Amniotic epithelial cell (primary cell): Measurements from ENCODE around the gene C19orf67.

Experiments used
- DNase-seq: peaks from one replicate; pipeline ENCODE4 v3.0.0-alpha.2; 2010; ENCODE audit warnings: low read depth

Gene C19orf67

DNA sequence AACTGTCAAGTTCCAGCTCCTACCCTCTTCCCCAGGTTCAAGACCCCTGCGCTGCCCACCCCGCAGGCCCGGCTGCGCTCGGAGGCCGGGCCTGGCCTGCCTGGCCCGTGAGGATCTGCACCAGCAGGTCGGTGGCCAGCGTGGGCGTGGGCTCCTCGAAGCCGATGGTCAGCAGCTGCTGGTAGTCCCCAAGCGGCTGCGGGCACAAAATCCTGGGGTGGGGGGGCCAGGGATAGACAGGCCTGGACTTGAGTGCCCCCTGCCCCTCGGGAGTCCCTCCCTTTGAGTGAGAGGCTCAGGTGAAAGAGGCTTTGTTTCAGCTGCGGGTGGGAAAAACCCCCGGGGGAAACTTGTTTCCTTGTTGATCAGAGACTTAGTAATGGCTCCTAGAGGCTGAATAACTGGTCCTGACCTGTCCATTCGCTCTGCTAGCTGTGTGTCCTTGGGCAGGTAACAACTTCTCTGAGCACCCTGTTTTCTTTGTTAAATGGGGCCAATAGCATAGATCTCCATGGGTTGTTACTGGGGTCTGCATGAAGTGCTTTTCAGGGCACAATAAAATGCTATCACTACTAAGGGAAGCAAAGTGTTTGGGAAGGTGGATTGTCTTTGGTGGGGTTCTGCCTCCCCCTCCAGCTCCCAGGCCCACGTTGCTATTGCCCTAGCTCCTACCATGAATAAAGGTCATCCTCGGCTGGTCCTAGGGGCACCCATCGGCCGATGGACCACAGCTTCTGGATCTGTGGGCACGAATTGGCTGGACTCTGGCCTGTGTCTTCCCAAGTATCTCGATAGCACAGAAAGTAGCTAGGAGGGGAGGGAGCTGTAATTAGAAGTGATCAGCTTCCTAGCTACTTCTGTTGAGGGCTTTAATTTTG, 3.5 kb downstream of the C19orf67 start:
- DNase-seq: no peak

DNA sequence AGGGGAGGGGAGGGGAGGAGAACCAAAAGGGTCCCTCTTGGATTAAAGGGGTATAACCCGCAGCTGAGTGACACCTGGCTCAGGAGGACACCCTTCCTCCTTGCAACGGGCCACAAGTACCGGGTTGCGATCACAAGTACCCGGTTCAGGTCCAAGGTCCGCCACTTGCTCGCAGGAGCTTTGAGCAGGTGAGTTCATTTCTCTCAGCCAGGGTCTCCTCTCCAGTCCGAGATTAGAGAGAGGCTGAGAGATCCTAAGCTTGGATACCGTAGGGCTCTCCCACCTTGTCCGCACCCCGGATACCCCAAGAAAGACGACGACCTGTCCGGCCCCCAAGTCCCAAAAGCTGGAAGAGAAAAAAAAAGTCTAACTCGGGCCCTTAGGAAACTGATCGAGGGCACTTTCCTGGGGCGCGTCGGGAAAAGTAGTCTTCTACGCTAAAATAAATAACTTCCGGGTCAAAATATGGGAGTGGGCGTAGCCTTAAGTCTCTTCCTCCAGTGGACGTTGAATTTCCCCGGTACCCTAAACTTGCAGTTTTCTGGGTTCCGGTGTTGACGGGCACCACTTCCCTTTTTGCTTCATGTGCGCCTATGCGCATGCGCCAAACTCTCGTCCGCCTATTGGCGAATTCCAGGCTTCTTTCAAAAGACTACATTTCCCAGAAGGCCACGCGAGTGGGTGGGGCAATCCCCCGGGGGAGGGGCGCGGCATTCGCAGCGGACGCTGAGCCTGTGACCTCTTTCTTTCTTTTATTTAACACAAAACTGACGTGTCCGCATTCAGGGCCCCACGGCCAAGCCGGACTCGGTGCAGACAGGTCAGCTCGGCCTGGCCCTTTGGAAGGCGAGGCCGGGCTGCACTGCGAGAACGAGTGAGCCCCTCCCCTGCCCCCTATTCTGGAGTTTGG, 4.4 kb downstream of the C19orf67 start:
- DNase-seq: peak; percentile 99

DNA sequence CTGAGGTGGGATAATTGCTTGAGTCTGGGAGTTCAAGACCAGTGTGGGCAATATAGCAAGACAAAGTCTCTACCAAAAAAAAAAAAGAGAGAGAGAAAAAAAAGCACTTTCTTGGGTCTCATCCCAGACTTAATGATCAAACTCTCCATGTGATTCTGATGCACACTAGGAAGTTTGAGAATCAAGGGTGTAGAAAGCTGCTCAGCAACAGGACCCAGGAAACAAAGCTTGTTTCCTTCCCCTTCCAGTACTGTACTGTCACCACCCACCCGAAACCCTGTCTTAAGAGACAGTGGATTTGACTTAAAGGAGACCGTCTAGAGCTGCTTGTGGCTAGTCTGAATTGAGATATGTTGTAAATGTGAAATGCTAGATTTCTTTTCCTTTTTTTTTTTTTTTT, 7.2 kb downstream of the C19orf67 start:
- DNase-seq: no peak

DNA sequence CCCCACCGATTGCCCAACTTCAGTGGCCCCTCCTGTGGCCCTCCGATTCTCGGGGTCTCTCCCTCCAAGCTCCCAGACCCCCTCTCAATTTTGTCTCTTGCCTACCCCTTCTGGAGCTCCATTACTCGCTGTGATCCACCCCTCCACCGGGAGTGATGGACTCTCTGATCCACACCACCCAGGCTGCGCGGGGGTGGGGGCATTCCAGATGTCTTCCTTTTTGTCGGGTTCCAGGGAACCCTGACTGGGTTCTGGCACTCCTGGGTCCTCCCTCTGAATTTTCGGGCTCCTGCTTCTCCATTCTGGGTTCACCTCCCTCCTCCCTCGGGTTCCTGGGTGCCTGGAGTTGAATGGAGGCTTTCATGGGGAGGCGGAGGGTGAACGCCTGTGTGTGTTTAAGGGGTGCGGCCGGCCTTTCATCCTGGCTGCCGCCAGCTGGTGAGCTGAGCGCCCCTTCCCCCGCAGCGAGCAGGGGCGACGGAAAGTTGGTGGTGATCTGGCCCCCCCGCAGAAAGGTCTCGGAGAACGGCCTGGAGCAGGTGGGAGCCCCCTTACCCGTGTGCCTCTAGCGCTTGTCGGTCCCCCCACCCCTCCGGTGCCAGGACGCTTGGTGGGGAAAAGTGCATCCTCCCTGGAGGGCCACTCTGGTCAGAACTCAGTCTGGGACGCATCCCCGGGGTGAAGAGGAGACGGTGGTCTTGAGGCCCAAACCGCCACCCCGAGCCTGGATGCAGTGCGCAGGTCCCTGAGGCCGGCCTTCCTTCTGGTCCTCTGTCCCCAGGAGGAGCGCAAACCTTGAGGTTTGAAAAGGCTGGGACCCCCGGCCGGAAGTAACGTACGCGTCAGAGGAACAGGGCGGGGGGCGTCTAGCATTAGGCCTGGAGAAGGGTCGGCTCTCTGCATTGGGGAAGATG, 11.4 kb downstream of the C19orf67 start:
- DNase-seq: no peak

DNA sequence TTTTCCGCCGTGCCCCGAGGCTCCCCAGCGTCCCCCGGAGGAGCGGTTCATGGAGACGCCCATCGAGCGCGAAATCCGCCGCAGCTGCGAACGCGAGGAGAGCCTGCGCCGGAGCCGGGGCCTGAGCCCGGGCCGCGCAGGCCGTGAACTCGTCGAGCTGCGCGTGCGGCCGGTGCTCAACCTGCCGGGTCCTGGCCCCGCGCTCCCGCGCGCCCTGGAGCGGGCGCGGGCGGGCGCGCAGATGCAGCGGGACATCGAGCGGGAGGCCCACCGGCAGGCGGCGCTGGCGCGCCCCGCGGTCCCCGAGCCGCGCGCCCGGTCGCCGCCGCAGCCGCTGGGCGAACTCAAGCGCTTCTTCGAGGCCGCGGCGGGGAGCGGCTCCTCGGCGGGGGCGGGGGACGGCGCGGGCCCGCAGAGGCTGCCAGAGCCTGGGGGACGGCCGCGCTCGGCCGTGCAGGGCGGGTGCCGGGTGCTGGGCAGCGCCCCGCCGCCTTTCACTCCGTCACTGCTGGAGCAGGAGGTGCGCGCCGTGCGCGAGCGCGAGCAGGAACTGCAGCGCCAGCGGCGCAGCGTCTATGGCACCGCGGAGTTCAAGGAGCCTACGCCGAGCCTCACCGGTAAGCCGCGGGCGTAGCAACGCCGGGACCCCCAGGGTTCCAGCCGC, 12.2 kb downstream of the C19orf67 start:
- DNase-seq: peak; percentile 76

DNA sequence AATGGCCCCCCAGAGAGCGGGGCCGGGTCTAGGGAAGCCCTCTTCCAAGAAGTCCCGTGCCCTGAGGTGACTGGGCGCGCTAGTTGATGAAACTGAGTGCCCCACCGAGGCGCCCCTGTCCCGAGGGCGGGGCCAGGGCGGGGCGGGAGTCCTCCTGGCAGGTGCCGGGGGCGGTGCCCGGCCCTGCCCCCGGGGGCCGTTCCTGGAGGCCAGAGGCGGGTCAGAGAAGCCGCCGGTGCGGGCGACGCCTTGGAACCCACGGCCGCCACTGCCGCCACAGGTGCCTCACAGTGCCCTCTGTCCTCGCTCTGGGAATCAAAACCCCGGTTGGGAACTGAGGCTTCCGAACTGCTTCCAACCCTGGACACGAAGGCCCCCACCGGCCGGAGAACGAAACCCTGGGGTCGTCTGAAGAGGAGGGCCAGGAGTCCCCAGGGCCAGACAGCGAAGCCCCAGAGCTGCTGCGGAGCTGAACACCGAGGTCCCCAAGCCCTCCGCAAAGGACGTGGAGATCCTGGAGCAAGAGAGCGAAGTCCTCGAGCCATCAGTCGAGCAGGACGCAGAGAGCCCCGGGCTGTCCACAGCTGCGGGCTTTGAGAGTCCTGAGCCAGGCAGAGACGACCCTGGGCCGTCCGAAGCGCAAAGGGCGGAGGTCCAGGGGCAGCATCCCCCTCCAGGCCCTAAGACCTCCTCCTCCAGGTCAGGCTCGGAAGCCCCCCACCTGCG, 12.9 kb downstream of the C19orf67 start, which contains the start of gene MISP3:
Gene MISP3 (plus strand): TSS at position 252 of the 726 bp plus-strand sequence. CDS start 524 bp downstream, outside the sequence.
- DNase-seq: no peak

DNA sequence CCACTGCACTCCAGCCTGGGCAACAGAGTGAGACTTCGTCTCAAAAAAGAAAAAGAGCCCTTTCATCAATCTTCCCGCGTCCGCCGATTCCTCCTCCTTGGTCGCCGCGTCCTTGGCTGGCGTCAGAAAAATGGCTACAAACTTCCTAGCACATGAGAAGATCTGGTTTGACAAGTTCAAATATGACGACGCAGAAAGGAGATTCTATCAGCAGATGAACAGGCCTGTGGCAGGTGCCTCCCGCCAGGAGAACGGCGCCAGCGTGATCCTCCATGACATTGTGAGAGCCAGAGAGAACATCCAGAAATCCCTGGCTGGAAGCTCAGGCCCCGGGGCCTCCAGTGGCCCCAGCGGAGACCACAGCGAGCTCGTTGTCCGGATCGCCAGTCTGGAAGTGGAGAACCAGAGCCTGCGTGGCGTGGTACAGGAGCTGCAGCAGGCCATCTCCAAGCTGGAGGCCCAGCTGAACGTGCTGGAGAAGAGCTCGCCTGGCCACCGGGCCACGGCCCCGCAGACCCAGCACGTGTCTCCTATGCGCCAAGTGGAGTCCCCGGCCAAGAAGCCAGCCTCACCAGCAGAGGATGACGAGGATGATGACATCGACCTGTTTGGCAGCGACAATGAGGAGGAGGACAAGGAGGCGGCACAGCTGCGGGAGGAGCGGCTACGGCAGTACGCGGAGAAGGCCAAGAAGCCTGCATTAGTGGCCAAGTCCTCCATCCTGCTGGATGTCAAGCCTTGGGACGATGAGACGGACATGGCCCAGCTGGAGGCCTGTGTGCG, 15.1 kb downstream of the C19orf67 start:
- DNase-seq: no peak

DNA sequence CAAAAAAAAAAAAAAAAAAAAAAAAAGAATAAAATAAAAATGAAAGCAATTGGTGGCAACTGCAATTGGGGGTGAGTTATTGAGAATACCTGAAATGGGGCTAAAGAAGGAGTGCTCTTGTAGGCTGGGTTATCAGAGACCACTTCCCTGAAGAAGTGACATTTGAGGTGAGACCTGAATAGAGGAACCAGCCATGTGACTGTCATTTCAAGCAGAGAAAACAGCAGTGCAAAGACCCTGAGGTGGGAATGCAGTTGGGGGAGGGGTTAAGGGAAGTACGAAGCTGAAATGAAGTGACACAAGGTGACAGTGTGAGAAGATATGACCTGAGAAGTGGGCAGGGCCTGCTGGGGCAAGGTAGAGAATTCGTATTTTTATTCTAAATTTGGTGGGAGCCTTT, 19.4 kb downstream of the C19orf67 start:
- DNase-seq: no peak

DNA sequence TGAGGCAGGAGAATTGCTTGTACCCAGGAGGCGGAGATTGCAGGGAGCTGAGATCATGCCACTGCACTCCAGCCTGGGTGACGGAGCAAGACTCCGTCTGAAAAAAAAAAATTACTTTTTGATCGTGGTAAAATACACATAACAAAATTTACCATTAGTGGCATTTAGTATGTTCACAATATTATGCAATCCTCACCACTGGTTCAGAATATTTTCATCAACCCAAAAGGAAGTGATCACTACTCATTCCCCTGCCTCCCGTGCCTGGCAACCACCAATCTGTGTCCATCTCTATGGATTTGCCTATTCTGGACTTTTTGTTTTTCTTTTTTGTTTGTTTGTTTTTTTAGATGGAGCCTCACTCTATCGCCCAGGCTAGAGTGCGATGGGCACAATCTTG, 22.5 kb downstream of the C19orf67 start:
- DNase-seq: no peak

DNA sequence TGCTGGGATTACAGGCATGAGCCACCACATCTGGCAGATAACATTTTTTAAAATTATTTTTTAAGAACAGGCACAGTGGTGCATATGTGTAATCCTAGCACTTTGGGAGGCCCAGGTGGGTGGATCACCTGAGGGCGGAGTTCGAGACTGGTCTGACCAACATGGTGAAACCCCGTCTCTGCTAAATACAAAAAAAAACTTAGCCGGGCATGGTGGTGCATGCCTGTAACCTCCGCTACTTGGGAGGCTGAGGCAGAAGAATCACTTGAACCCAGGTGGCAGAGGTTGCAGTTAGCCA, 23.1 kb downstream of the C19orf67 start:
- no peak for DNase-seq

DNA sequence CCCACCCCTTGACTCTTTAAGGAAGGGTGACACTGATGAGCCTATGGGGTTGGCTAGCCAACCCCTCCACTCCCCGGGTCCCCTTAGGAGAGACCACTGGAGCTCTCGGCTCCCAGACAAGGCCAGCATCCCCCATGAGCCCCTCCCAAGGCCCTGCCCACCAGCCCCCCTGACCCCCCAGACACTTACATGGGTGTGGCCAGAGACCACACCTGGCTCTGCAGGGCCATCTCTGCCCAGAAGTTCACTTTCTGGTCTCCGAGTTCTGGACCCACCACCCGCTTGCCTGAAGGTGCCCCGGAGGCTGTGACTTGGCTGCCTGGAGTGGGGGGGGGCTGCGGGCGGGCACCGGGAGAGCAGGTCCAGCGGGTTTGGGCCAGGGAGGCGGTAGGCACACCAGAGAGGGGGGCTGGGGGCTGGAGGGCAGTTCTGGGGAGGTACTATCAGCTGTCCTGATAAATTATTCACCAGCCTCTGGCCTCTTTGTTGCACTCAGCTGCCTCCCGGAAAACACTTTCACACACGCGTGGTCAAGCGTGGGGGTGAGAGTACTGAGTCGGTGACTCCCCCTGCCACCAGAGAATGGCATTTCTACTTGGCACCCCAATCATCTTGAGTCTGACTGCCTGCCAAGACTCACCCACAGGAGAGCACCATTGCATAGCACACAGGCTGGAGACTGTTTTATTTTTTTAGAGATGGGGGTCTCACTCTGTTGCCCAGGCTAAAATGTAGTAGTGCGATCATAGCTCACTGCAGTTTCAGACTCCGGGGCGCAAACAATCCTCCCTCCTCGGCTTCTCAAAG, 23.6 kb downstream of the C19orf67 start, which contains the start of gene PALM3:
Gene PALM3 (minus strand): TSS at position 326 of the 807 bp plus-strand sequence. CDS start 96 bp downstream, at position 230.
- no peak for DNase-seq

DNA sequence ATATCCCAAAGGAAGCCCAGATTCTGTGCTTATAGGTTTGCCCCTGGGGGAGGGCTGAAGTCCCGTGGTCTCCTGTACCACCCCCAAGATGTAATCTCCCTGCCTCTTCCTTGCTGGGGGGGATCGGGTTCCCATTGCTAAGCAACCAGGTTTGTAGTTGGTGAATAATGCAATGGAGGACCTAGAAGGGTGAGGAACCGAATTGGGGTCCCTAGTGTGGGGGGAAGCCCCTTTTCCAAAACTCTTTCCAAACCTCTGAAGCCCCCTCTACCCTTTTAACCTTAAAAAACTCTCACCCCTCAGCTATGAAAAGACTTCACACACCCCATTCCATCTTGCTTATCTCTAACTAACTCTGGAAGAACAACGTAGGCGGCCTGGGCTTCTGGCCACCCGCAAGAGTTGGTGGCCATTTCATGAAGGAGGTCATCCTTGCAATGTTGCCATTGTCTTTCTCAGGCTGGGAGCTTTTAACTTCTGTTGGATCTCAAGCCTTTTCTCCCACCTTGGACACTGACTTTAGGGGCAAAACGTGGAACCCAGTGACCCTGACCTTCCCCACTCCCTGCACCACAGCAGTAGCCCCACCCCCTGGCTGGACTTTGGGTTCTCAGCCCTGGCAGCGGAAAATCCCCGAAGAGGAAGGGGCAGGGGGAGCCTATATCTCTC, 24.4 kb downstream of the C19orf67 start:
- no peak for DNase-seq

DNA sequence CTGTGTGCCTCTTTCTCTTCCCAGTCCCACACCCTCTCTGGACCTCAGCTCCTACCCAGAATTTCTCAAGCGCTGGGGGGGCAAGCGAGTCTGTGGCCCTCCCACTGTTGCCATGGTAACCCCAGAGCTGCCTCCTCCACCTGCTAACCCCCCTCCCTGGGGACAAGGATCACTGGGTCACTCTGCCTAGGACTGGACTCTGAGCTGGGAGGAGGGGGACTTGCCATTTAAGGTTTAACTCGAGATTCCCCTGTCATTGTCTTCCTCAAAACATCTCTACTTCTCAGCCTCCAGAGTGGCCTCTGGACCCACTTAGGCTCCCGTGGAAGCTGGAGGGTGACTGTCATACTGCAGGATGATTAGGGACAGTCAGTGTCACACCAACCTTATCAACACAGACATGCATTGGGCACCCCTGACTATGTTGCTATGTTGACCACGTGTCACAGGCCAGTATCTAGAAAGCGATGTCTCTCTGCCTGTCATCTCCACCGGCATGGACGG, 25.9 kb downstream of the C19orf67 start:
- no peak for DNase-seq

DNA sequence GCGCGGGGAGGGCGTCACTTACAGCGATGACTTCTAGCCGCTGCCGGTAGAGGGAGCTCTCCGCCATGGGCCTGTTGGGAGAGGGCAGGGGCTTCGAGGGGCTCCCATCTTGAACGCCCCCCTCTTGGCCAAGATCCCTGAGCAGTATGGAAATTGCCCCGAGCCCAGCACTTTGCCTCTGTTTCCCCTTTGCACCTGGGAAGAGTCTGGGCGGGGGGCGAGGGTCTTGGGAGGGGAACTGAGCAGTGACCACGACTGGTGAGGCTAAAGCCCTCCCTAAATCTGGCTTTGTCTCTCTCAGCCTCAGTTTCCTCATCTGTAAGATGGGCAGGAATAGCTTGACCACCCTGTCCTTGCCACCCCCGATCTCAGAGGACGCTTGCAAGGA, 26.5 kb downstream of the C19orf67 start:
- DNase-seq: no peak

DNA sequence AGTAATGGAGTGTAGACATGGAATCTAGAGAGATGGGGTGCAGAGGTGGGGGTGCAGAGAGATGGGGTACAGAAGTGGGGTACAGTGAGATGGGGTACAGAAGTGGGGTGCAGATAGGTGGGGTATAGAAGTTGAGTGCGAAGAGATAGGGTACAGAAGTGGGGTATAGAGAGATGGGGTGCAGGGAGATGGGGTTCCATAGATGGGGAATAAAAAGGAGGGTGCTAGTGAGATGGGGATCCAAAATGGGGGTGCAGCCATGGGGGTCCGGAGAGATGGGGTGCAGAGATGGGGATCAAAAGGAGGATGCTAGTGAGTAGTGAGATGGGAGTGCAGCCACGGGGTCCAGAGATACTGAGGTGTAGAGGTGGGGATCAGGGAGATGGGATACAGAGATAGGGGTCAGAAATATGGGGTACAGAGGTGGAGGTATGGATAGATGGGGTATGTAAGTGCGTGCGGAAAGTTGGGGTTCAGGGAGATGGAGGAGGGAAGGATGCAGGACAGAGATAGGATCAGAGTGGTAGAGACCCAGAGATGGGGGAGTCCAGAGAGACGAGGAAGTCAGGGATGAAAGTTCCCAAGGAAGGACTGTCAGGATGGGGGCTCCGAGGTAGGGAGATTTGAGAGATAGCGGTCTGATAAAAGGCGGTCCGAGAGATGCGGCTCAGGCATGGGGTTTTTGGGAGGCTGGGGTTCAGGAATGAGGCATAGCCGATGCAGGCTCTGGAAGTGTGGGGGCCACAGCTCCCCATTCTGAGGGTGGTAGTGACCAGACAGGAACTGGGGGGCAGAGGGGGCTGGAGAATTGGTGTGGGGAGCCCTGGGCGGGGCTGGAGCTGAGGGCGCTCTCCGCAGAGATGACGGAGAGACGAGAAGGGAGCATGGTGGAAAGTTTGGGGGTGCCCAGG, 27.1 kb downstream of the C19orf67 start:
- no peak for DNase-seq

DNA sequence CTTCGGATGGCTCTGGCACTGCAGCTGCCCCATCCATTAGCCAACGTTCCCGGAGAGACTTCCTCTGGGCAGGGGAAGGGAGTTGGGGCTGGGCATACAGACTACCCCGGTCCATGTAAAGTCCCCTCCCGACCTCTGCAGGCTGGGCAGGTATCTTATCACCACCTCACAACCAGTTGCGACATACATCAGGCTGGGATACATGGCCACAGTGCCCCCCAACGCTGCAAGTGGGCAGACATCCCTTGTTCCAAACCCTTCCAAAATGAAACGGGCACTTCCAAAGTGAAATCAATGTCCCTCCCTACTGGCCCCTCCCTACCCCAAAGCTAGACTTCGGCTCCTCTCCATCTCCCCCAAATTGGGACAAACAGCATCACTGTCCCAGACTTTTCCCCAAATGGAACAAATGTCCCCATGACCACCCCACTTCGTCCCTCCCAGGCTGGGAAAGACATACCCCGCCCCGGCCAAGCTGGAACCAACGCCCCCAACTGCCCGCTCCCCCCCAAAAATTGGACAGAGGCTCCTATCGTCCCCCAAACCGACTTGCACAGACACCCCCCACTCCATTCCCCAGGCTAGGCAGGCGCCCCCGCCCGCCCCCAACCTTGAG, 28.7 kb downstream of the C19orf67 start:
- no peak for DNase-seq
